ENCODE data around the gene GCNT3. TPM values are rescaled to one million over a fixed set of nuclear protein-coding genes. Genes with fewer than 3 reads are reported as not detected.

Gene GCNT3
- polyA plus RNA-seq, 1 donor from 2014 or later: not detected

- no peaks in the 10 kb centered on the region for H3K9me3 Mint-ChIP-seq
- no peak overlapping the region for H3K27ac Mint-ChIP-seq
- peaks cover 0 to 10% (median 0%) of the 10 kb centered on the region in 3 donors for H3K4me1 Mint-ChIP-seq
- no peak overlapping the region for H3K4me3 Mint-ChIP-seq
- no peaks in the 10 kb centered on the region for H3K36me3 Mint-ChIP-seq
- H3K27me3 Mint-ChIP-seq: no peaks in the 10 kb centered on the region
These were observed 35.5 kb downstream of the GCNT3 start for GRCh38 chr15:59647085-59647484.

GRCh38 chr15:59649603-59650002 lies 38.0 kb downstream of the GCNT3 start:
- Mint-ChIP-seq H3K4me3 (no peak overlapping the region), H3K27ac (no peak overlapping the region), H3K4me1 (peaks cover 0 to 9% (median 4%) of the 10 kb centered on the region in 3 donors), H3K9me3 (no peaks in the 10 kb centered on the region), H3K27me3 (no peaks in the 10 kb centered on the region), H3K36me3 (peaks cover 6% of the 10 kb centered on the region)

- no peak overlapping the region for H3K4me3 Mint-ChIP-seq
These were observed 42.5 kb downstream of the GCNT3 start for GRCh38 chr15:59654046-59654445.

GRCh38 chr15:59656897-59657634 lies 45.5 kb downstream of the GCNT3 start, which contains the start of gene GTF2A2:
Gene GTF2A2 (minus strand): TSS chr15:59657515. CDS start chr15:59652277, 5,238 bp downstream.
- peak within 1 kb of the TSS in 1 of 4 donors; percentile 23 for H3K4me3 Mint-ChIP-seq
- H3K27ac Mint-ChIP-seq: peak within 1 kb of the TSS; percentile 84 to 93 (median 93)
- H3K36me3 Mint-ChIP-seq: peaks cover 6% of the 10 kb centered on the region
- H3K27me3 Mint-ChIP-seq: no peaks in the 10 kb centered on the region
- H3K9me3 Mint-ChIP-seq: no peaks in the 10 kb centered on the region
- H3K4me1 Mint-ChIP-seq: peaks cover 5 to 14% (median 6%) of the 10 kb centered on the region in 3 donors

More at GRCh38 chr15:59654046-59654445, 42.5 kb downstream of the GCNT3 start:
- H3K36me3 Mint-ChIP-seq: peaks cover 6% of the 10 kb centered on the region
- peaks cover 5 to 10% (median 7%) of the 10 kb centered on the region in 3 donors for H3K4me1 Mint-ChIP-seq
- no peaks in the 10 kb centered on the region for H3K27me3 Mint-ChIP-seq
- no peak overlapping the region for H3K27ac Mint-ChIP-seq
- no peaks in the 10 kb centered on the region for H3K9me3 Mint-ChIP-seq

GRCh38 chr15:59657635-59658125 lies 46.1 kb downstream of the GCNT3 start:
- H3K4me1 Mint-ChIP-seq: peaks cover 5 to 13% (median 6%) of the 10 kb centered on the region in 3 donors
- H3K9me3 Mint-ChIP-seq: no peaks in the 10 kb centered on the region
- no peaks in the 10 kb centered on the region for H3K27me3 Mint-ChIP-seq
- peak overlapping the region; percentile 84 to 93 (median 93) for H3K27ac Mint-ChIP-seq
- H3K4me3 Mint-ChIP-seq: no peak overlapping the region
- peaks cover 4% of the 10 kb centered on the region for H3K36me3 Mint-ChIP-seq

- Mint-ChIP-seq H3K36me3 (no peaks in the 10 kb centered on the region), H3K27ac (no peak overlapping the region), H3K4me3 (peak overlapping the region in 2 of 4 donors; percentile 35 to 56), H3K4me1 (peaks cover 4 to 10% (median 5%) of the 10 kb centered on the region in 3 donors), H3K9me3 (no peaks in the 10 kb centered on the region), H3K27me3 (no peaks in the 10 kb centered on the region)
These were observed 47.8 kb downstream of the GCNT3 start for GRCh38 chr15:59659366-59659765.

- no peaks in the 10 kb centered on the region for H3K36me3 Mint-ChIP-seq
- peaks cover 4 to 9% (median 5%) of the 10 kb centered on the region in 3 donors for H3K4me1 Mint-ChIP-seq
- H3K4me3 Mint-ChIP-seq: no peak overlapping the region
- H3K27me3 Mint-ChIP-seq: no peaks in the 10 kb centered on the region
- no peaks in the 10 kb centered on the region for H3K9me3 Mint-ChIP-seq
- H3K27ac Mint-ChIP-seq: no peak overlapping the region
These were observed 50.7 kb downstream of the GCNT3 start for GRCh38 chr15:59662260-59662659.

GRCh38 chr15:59668556-59668955 lies 57.0 kb downstream of the GCNT3 start:
- Mint-ChIP-seq H3K4me1 (no peaks in the 10 kb centered on the region), H3K27ac (no peak overlapping the region), H3K4me3 (no peak overlapping the region), H3K27me3 (no peaks in the 10 kb centered on the region), H3K9me3 (no peaks in the 10 kb centered on the region), H3K36me3 (peaks cover 3% of the 10 kb centered on the region)

Other genes starting within 250 kb of the GCNT3 start
- gene MYO1E, start 238.9 kb upstream of the GCNT3 start, polyA plus RNA-seq: 27.4 TPM
- gene FAM81A, start 173.6 kb upstream of the GCNT3 start, polyA plus RNA-seq: 0.26 TPM
- gene GTF2A2, start 45.7 kb downstream of the GCNT3 start, polyA plus RNA-seq: 127 TPM
- 98.8 TPM for gene BNIP2, start 77.5 kb downstream of the GCNT3 start, polyA plus RNA-seq

Measured in IgD-negative memory B cell (primary cell).